ENCODE measurements around the gene DUSP1.
A peak's percentile ranks its signal among the peaks of the same experiment; 100 is the strongest.

Gene DUSP1

GRCh38 chr5:172733974-172734346, 37.0 kb downstream of the DUSP1 start:
- Histone ChIP-seq H3K27ac (ENCODE audit: low read depth, low read length) (peak overlapping the region; percentile 100), H3K9ac (ENCODE audit: low read length in 5 of 5) (peak overlapping the region in 4 of 5 donors; percentile 46 to 66 (median 64)), H3K4me1 (ENCODE audit: control insufficient read depth in 5 of 5, insufficient read depth in 5 of 5, low read length in 5 of 5) (peaks cover 11 to 31% (median 30%) of the 10 kb centered on the region in 5 donors), H3K4me3 (ENCODE audit: low read depth in 1 of 5, low read length in 5 of 5) (peak overlapping the region in 3 of 5 donors; percentile 34 to 45 (median 36)), H3K27me3 (ENCODE audit: control insufficient read depth in 5 of 5, insufficient read depth in 4 of 5, low read length in 5 of 5) (no peaks in the 10 kb centered on the region), H3K9me3 (ENCODE audit: control insufficient read depth in 5 of 5, low read length in 5 of 5) (no peaks in the 10 kb centered on the region), H3K36me3 (ENCODE audit: control insufficient read depth in 5 of 5, insufficient read depth in 5 of 5, low read length in 5 of 5) (no peaks in the 10 kb centered on the region)

- Histone ChIP-seq H3K9me3 (ENCODE audit: control insufficient read depth in 5 of 5, low read length in 5 of 5) (no peaks in the 10 kb centered on the region), H3K4me1 (ENCODE audit: control insufficient read depth in 5 of 5, insufficient read depth in 5 of 5, low read length in 5 of 5) (peaks cover 11 to 31% (median 30%) of the 10 kb centered on the region in 5 donors), H3K27me3 (ENCODE audit: control insufficient read depth in 5 of 5, insufficient read depth in 4 of 5, low read length in 5 of 5) (no peaks in the 10 kb centered on the region), H3K9ac (ENCODE audit: low read length in 5 of 5) (peak overlapping the region; percentile 63 to 89 (median 72)), H3K36me3 (ENCODE audit: control insufficient read depth in 5 of 5, insufficient read depth in 5 of 5, low read length in 5 of 5) (no peaks in the 10 kb centered on the region), H3K27ac (ENCODE audit: low read depth, low read length) (peak overlapping the region; percentile 100), H3K4me3 (ENCODE audit: low read depth in 1 of 5, low read length in 5 of 5) (peak overlapping the region in 3 of 5 donors; percentile 34 to 45 (median 36))
These were observed 37.6 kb downstream of the DUSP1 start for GRCh38 chr5:172733131-172733973.

DNA sequence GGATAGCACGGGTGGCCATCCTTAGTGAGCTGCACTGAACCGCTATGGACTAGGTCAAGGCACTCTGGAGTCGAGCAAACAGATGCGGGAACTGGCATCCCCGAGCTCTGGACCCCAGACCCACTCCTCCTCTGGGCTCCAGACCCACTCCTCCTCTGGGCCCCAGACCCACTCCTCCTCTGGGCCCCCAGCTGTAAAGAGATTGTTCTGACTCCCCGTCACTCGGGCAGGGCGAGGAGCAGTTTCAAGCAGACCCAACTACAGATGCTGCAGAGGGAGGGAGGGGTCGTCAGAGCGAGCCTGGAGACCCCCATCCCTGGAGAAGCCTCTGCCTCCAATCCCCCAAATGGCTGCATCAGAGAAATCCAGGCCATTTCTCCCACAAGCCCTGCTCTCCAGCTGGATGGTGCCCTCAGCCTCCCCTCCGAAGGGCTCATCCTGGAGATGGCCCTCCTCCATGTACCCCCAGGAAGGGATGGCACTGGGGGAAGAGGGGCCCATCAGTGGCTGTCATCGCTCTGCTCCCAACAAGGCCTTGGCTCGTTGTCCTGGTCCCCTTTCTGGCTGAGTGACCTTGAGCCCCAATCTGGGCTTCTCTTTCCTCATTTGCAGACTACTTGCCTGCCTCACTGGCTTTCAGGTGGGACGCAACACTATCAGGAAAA, 38.7 kb downstream of the DUSP1 start:
- peak overlapping the region in 3 of 5 donors; percentile 66 to 86 (median 72) for H3K9ac ChIP-seq (ENCODE audit: low read length in 5 of 5)
- no peaks in the 10 kb centered on the region for H3K27me3 ChIP-seq (ENCODE audit: control insufficient read depth in 5 of 5, insufficient read depth in 4 of 5, low read length in 5 of 5)
- no peaks in the 10 kb centered on the region for H3K36me3 ChIP-seq (ENCODE audit: control insufficient read depth in 5 of 5, insufficient read depth in 5 of 5, low read length in 5 of 5)
- peaks cover 11 to 31% (median 30%) of the 10 kb centered on the region in 5 donors for H3K4me1 ChIP-seq (ENCODE audit: control insufficient read depth in 5 of 5, insufficient read depth in 5 of 5, low read length in 5 of 5)
- no peaks in the 10 kb centered on the region for H3K9me3 ChIP-seq (ENCODE audit: control insufficient read depth in 5 of 5, low read length in 5 of 5)
- H3K4me3 ChIP-seq (ENCODE audit: low read depth in 1 of 5, low read length in 5 of 5): peak overlapping the region in 2 of 5 donors; percentile 1 to 4
- peak overlapping the region; percentile 100 for H3K27ac ChIP-seq (ENCODE audit: low read depth, low read length)

DNA sequence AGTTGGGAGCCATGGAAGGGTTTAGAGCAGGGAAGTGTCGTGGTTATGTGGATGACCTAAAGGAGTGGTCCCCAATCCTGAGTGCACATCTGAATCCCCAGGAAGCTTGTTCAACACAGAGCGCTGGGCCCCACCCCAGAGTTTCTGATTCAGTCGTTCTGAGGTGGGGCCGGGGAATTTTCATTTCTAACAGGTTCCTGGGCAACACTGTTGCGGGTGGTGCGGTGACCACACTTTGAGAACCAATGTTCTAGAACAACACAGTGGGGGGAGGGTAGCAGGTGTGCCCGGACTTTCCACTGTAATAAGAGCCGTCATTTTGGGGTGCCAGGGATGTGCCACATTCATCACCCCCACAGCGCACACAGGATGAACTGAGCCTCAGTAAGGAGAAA, 39.3 kb downstream of the DUSP1 start:
- Histone ChIP-seq H3K27me3 (ENCODE audit: control insufficient read depth in 5 of 5, insufficient read depth in 4 of 5, low read length in 5 of 5) (no peaks in the 10 kb centered on the region), H3K4me1 (ENCODE audit: control insufficient read depth in 5 of 5, insufficient read depth in 5 of 5, low read length in 5 of 5) (peaks cover 11 to 31% (median 30%) of the 10 kb centered on the region in 5 donors), H3K4me3 (ENCODE audit: low read depth in 1 of 5, low read length in 5 of 5) (no peak overlapping the region), H3K27ac (ENCODE audit: low read depth, low read length) (peak overlapping the region; percentile 100), H3K9ac (ENCODE audit: low read length in 5 of 5) (no peak overlapping the region), H3K36me3 (ENCODE audit: control insufficient read depth in 5 of 5, insufficient read depth in 5 of 5, low read length in 5 of 5) (no peaks in the 10 kb centered on the region), H3K9me3 (ENCODE audit: control insufficient read depth in 5 of 5, low read length in 5 of 5) (no peaks in the 10 kb centered on the region)

- no peak overlapping the region for H3K9ac ChIP-seq (ENCODE audit: low read length in 5 of 5)
- H3K36me3 ChIP-seq (ENCODE audit: control insufficient read depth in 5 of 5, insufficient read depth in 5 of 5, low read length in 5 of 5): no peaks in the 10 kb centered on the region
- no peaks in the 10 kb centered on the region for H3K27me3 ChIP-seq (ENCODE audit: control insufficient read depth in 5 of 5, insufficient read depth in 4 of 5, low read length in 5 of 5)
- no peak overlapping the region for H3K4me3 ChIP-seq (ENCODE audit: low read depth in 1 of 5, low read length in 5 of 5)
- H3K27ac ChIP-seq (ENCODE audit: low read depth, low read length): no peak overlapping the region
- H3K4me1 ChIP-seq (ENCODE audit: control insufficient read depth in 5 of 5, insufficient read depth in 5 of 5, low read length in 5 of 5): peaks cover 11 to 31% (median 30%) of the 10 kb centered on the region in 5 donors
- H3K9me3 ChIP-seq (ENCODE audit: control insufficient read depth in 5 of 5, low read length in 5 of 5): no peaks in the 10 kb centered on the region
These were observed 39.9 kb downstream of the DUSP1 start for GRCh38 chr5:172730981-172731679.

DNA sequence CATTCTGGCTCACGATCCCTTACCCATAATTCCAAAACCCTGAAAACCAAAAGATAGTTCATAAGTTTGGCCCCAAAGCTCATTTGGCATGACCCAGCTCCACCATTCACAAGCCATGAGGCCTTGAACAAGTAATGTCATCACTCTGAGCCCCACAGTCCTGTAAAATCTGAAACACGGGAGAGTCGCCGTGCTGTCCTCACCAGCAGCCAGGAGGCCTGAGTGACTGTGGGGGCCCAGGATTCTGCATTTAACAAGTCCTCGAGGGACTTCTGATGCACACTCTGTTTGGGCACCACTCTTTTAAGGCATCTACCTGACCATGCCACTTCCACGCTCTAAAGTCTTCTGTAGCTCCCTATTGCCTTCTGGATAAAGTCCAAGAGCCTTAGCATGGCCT, 40.8 kb downstream of the DUSP1 start:
- H3K4me1 ChIP-seq (ENCODE audit: control insufficient read depth in 5 of 5, insufficient read depth in 5 of 5, low read length in 5 of 5): peaks cover 11 to 31% (median 30%) of the 10 kb centered on the region in 5 donors
- H3K9me3 ChIP-seq (ENCODE audit: control insufficient read depth in 5 of 5, low read length in 5 of 5): no peaks in the 10 kb centered on the region
- no peaks in the 10 kb centered on the region for H3K36me3 ChIP-seq (ENCODE audit: control insufficient read depth in 5 of 5, insufficient read depth in 5 of 5, low read length in 5 of 5)
- H3K27me3 ChIP-seq (ENCODE audit: control insufficient read depth in 5 of 5, insufficient read depth in 4 of 5, low read length in 5 of 5): no peaks in the 10 kb centered on the region
- H3K27ac ChIP-seq (ENCODE audit: low read depth, low read length): no peak overlapping the region
- no peak overlapping the region for H3K4me3 ChIP-seq (ENCODE audit: low read depth in 1 of 5, low read length in 5 of 5)
- H3K9ac ChIP-seq (ENCODE audit: low read length in 5 of 5): no peak overlapping the region

GRCh38 chr5:172729588-172729987, 41.4 kb downstream of the DUSP1 start:
- Histone ChIP-seq H3K4me1 (ENCODE audit: control insufficient read depth in 5 of 5, insufficient read depth in 5 of 5, low read length in 5 of 5) (peaks cover 11 to 27% (median 26%) of the 10 kb centered on the region in 5 donors), H3K36me3 (ENCODE audit: control insufficient read depth in 5 of 5, insufficient read depth in 5 of 5, low read length in 5 of 5) (no peaks in the 10 kb centered on the region), H3K9ac (ENCODE audit: low read length in 5 of 5) (no peak overlapping the region), H3K27me3 (ENCODE audit: control insufficient read depth in 5 of 5, insufficient read depth in 4 of 5, low read length in 5 of 5) (no peaks in the 10 kb centered on the region), H3K4me3 (ENCODE audit: low read depth in 1 of 5, low read length in 5 of 5) (no peak overlapping the region), H3K27ac (ENCODE audit: low read depth, low read length) (no peak overlapping the region), H3K9me3 (ENCODE audit: control insufficient read depth in 5 of 5, low read length in 5 of 5) (no peaks in the 10 kb centered on the region)

- Histone ChIP-seq H3K4me3 (ENCODE audit: low read depth in 1 of 5, low read length in 5 of 5) (no peak overlapping the region), H3K9ac (ENCODE audit: low read length in 5 of 5) (no peak overlapping the region), H3K27ac (ENCODE audit: low read depth, low read length) (no peak overlapping the region), H3K4me1 (ENCODE audit: control insufficient read depth in 5 of 5, insufficient read depth in 5 of 5, low read length in 5 of 5) (peaks cover 11 to 18% (median 18%) of the 10 kb centered on the region in 5 donors), H3K27me3 (ENCODE audit: control insufficient read depth in 5 of 5, insufficient read depth in 4 of 5, low read length in 5 of 5) (no peaks in the 10 kb centered on the region), H3K36me3 (ENCODE audit: control insufficient read depth in 5 of 5, insufficient read depth in 5 of 5, low read length in 5 of 5) (no peaks in the 10 kb centered on the region), H3K9me3 (ENCODE audit: control insufficient read depth in 5 of 5, low read length in 5 of 5) (no peaks in the 10 kb centered on the region)
These were observed 42.3 kb downstream of the DUSP1 start for GRCh38 chr5:172728481-172729241.

DNA sequence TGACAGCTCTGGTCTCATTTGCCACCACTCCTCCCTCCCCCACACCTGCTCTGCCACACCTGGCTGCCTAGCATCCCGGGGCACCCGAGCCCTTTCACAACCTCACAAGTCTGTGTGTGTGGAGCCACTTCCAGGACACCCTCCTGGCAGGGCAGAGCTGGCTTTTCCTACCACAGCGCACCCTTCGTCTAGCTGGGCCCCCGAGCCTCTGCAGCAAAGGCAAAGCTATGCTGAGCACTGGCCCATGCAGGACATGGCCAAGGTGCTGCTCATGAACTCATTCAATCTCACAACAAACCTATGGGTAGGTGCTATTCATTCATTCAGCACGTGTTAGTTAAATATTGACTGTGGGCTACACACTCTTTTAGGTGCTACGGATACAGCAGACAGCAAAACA, 43.4 kb downstream of the DUSP1 start:
- Histone ChIP-seq H3K27ac (ENCODE audit: low read depth, low read length) (no peak overlapping the region), H3K27me3 (ENCODE audit: control insufficient read depth in 5 of 5, insufficient read depth in 4 of 5, low read length in 5 of 5) (no peaks in the 10 kb centered on the region), H3K9ac (ENCODE audit: low read length in 5 of 5) (no peak overlapping the region), H3K36me3 (ENCODE audit: control insufficient read depth in 5 of 5, insufficient read depth in 5 of 5, low read length in 5 of 5) (no peaks in the 10 kb centered on the region), H3K4me1 (ENCODE audit: control insufficient read depth in 5 of 5, insufficient read depth in 5 of 5, low read length in 5 of 5) (peaks cover 0 to 12% (median 7%) of the 10 kb centered on the region in 5 donors), H3K9me3 (ENCODE audit: control insufficient read depth in 5 of 5, low read length in 5 of 5) (no peaks in the 10 kb centered on the region), H3K4me3 (ENCODE audit: low read depth in 1 of 5, low read length in 5 of 5) (no peak overlapping the region)

All from subcutaneous abdominal adipose tissue (tissue), 5 donors.